Calu3 (cell line): ENCODE results near the gene DENND2D. TPM values are rescaled to one million over a fixed set of nuclear protein-coding genes. Genes with fewer than 3 reads are reported as not detected.

ENCODE experiments used
- Bru-seq: library from RNA; stranded (reverse); fragments of 400-500 nt; gene quantifications from one replicate; lab custom pipeline; 2021; lab: Mats Ljungman, UMichigan
- BruChase-seq, 2 experiments: library from RNA; stranded (reverse); fragments of 400-500 nt; gene quantifications; one replicate each; lab custom pipeline; 2021; lab: Mats Ljungman, UMichigan
- BruUV-seq: library from RNA; stranded (reverse); fragments of 400-500 nt; replicated peaks from 2 replicates; lab custom pipeline; 2021; lab: Mats Ljungman, UMichigan
- CTCF ChIA-PET: fragments of 300-600 bp; sonication (Branson Sonifier 250); formaldehyde crosslinking; loops from one replicate; lab custom pipeline; 2022; ENCODE audit warnings: antibody characterized with exemption; lab: Charles Lee
- DNase-seq: peaks from one replicate; pipeline ENCODE4 v3.0.0; 2022
- H3K27ac Mint-ChIP-seq: one replicate; pipeline ENCODE4 v1.8.0; 2022; ENCODE audit warnings: mixed read lengths; ENCODE audit not compliant: unreplicated experiment
- H3K27me3 Mint-ChIP-seq: one replicate; pipeline ENCODE4 v1.8.0; 2022; ENCODE audit warnings: mixed read lengths; ENCODE audit not compliant: unreplicated experiment
- H3K36me3 Mint-ChIP-seq: one replicate; pipeline ENCODE4 v1.8.0; 2022; ENCODE audit warnings: mild to moderate bottlenecking, moderate library complexity, mixed read lengths; ENCODE audit not compliant: insufficient read depth, unreplicated experiment
- H3K4me1 Mint-ChIP-seq: one replicate; pipeline ENCODE4 v1.8.0; 2022; ENCODE audit warnings: mild to moderate bottlenecking, low read depth, mixed read lengths; ENCODE audit not compliant: unreplicated experiment
- H3K4me3 Mint-ChIP-seq: one replicate; pipeline ENCODE4 v1.8.0; 2022; ENCODE audit warnings: mild to moderate bottlenecking, low read depth, moderate library complexity, mixed read lengths; ENCODE audit not compliant: unreplicated experiment
- H3K9me3 Mint-ChIP-seq: one replicate; pipeline ENCODE4 v1.8.0; 2022; ENCODE audit warnings: low read depth, mixed read lengths; ENCODE audit not compliant: unreplicated experiment
- intact Hi-C: fragments of 100-400 bp; cut with micrococcal nuclease; formaldehyde crosslinking; loops from one replicate; pipeline ENCODE4 v1.10.0; 2022; ENCODE audit not compliant: unreplicated experiment
- long read RNA-seq: library from polyadenylated mRNA; stranded (forward); transcript quantifications from one replicate; pipeline ENCODE4 v2.0.0, GENCODE V29; 2022
- total RNA-seq: library from RNA; stranded (reverse); gene quantifications from 2 replicates; pipeline ENCODE4 v1.2.3, GENCODE V29; 2022
- TF ChIP-seq, protein P1 (sequence below): fragments of 200-600 bp; IDR thresholded peaks from one replicate; pipeline ENCODE4 v1.8.0; 2022; ENCODE audit warnings: antibody characterized with exemption; ENCODE audit not compliant: unreplicated experiment

Gene DENND2D, protein sequence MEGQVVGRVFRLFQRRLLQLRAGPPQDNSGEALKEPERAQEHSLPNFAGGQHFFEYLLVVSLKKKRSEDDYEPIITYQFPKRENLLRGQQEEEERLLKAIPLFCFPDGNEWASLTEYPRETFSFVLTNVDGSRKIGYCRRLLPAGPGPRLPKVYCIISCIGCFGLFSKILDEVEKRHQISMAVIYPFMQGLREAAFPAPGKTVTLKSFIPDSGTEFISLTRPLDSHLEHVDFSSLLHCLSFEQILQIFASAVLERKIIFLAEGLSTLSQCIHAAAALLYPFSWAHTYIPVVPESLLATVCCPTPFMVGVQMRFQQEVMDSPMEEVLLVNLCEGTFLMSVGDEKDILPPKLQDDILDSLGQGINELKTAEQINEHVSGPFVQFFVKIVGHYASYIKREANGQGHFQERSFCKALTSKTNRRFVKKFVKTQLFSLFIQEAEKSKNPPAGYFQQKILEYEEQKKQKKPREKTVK
- total RNA-seq (11.8 and 20.0 TPM in 2 replicates), Bru-seq, nascent RNA (percentile 61 among the genes with signal in this experiment), BruChase-seq, experiment 1, labeled RNA remaining after a 6-hour chase (percentile 49 among the genes with signal in this experiment), BruChase-seq, experiment 2, labeled RNA remaining after a 2-hour chase (percentile 48 among the genes with signal in this experiment)
- long read RNA-seq, transcript DENND2D-202 (12 exons, 1,894 nt), result major isoform, 13 of 31 reads
- long read RNA-seq, transcript DENND2D-201 (12 exons, 2,077 nt), result minor isoform, 6 of 31 reads
- long read RNA-seq, partial matches to known transcripts, result 4 of 31 reads
- long read RNA-seq, other reads (novel, unspliced or antisense), result 8 of 31 reads

DNA sequence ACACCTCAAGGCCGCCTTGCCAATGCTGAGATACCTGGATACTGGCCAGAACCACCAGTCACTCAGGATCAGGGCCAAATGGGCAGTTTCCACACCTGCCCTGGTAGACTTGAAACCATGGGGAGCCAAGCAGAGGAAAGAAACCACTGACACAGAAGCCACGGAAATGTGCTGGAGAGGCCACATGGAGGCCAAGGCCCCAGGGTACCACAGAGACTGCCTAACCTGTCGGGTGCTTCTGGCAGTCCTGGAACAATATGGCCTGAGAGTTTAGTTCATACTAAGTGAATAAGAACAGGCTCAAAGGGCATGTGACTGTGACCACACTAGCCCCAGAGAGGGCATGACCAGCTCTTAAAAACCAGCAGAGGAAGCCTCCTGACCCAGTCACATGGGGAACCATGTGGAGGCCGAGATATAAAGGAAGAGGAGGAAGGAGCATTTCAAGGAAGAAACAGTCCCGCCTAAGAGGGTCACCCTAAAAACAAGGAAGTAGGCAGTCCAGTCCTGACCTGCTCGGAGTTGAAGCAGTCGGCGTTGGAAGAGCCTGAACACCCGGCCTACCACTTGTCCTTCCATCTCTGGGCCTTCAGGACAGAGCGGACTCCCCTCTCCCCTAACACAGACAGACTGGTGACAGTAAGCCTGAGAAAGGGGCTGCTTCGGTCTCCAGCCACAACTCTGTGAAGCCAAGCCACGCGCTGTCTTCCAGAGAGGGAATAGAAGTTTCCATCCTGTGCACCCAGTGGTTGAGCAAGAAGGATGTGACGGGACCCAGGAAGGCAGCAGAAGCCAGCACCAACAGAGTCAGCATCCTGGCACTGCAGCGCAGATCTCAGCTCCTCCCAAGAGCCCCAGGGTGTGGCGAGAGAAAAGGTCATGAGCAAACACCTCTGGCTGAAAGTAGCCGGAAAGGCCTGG lies at the start of gene DENND2D:
Gene DENND2D (minus strand): TSS at position 766 of the 921 bp plus-strand sequence. CDS start 187 bp downstream, at position 579.
- H3K4me1 Mint-ChIP-seq, result peaks cover 46% of the 10 kb centered on the region
- TF ChIP-seq, protein P1, sequence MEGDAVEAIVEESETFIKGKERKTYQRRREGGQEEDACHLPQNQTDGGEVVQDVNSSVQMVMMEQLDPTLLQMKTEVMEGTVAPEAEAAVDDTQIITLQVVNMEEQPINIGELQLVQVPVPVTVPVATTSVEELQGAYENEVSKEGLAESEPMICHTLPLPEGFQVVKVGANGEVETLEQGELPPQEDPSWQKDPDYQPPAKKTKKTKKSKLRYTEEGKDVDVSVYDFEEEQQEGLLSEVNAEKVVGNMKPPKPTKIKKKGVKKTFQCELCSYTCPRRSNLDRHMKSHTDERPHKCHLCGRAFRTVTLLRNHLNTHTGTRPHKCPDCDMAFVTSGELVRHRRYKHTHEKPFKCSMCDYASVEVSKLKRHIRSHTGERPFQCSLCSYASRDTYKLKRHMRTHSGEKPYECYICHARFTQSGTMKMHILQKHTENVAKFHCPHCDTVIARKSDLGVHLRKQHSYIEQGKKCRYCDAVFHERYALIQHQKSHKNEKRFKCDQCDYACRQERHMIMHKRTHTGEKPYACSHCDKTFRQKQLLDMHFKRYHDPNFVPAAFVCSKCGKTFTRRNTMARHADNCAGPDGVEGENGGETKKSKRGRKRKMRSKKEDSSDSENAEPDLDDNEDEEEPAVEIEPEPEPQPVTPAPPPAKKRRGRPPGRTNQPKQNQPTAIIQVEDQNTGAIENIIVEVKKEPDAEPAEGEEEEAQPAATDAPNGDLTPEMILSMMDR, result no peak
- DNase-seq, result peak; percentile 54
- peak within 1 kb of the TSS; percentile 52 for H3K4me3 Mint-ChIP-seq
- TSS peak; percentile 48 for BruUV-seq
- peaks cover 41% of the 10 kb centered on the region for H3K36me3 Mint-ChIP-seq
- intact Hi-C loops, result no loop called here
- H3K27ac Mint-ChIP-seq, result peak within 1 kb of the TSS; percentile 86
- H3K27me3 Mint-ChIP-seq, result no peaks in the 10 kb centered on the region
- H3K9me3 Mint-ChIP-seq, result no peaks in the 10 kb centered on the region
- CTCF ChIA-PET, result no interaction called here

DNA sequence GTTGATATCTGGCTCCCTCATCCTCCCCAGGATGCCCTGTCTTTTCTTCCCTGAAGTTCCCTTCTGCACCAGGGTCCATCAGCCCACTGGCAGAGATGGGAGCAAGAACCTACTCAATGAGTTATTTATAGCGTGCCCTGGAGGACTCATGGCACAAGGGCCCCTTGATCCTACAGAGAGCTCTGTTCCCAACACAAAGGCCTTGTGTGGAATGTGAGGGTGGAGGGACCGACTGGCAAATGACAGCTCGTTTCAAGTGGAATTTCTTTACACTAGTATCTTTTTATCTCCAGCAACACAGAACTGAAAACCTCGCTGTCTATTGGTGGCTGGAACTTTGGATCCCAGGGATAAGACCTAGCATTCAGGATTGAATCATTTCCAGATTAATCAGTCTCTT lies 49.5 kb upstream of the DENND2D start:
- Mint-ChIP-seq H3K27me3 (peaks cover 44% of the 10 kb centered on the region), H3K27ac (no peak overlapping the region), H3K9me3 (no peaks in the 10 kb centered on the region), H3K36me3 (no peaks in the 10 kb centered on the region), H3K4me1 (no peaks in the 10 kb centered on the region), H3K4me3 (no peak overlapping the region)
- CTCF ChIA-PET, result no interaction called here
- TF ChIP-seq, protein P1, result no peak
- no peak for DNase-seq
- intact Hi-C loops, result no loop called here
- no TSS peak for BruUV-seq

DNA sequence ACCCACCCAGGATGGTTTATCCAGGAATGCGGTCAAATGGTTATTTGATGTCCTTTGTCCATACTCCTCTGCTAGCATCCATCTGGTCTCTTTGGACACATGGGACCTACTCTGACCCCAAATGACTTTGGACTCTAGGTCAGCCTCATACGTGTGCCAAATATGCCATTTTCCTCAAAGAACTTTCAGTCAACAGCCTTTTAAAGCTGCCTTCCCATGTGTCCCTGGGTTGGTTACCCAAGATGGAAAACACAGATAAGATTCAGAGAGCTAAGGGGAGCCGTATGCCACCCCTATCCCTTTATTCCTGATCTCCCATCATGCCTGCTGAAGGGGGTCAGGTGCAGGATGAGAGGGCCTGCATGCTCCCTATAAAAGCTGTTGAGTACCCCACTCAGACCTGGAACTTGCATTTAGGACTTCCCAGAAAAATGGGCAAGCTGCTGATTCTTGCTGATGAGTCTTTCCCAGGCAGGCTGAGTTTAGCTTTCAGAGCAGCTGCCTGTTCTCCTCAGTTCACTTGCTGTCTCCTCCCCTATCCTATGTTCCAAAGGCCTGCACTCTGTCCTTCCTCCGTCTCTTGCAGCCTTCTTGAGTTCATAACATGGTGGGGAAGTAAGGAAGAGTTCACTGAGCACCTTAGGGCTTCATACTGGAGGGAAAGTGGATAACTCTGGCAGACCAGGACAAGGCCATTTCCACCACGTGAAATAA lies 46.8 kb upstream of the DENND2D start:
- BruUV-seq, result no TSS peak
- intact Hi-C loops, result no loop called here
- Mint-ChIP-seq H3K27ac (no peak overlapping the region), H3K4me3 (no peak overlapping the region), H3K4me1 (no peaks in the 10 kb centered on the region), H3K36me3 (no peaks in the 10 kb centered on the region), H3K27me3 (peaks cover 17% of the 10 kb centered on the region), H3K9me3 (no peaks in the 10 kb centered on the region)
- CTCF ChIA-PET, result no interaction called here
- TF ChIP-seq, protein P1, result no peak
- no peak for DNase-seq
